Endothelial cell (in vitro differentiated cells): ENCODE results near the gene CEP20. TPM values are rescaled to one million over a fixed set of nuclear protein-coding genes. Genes with fewer than 3 reads are reported as not detected.
"Not testable (repeated sequence)": the region's sequence is repeated elsewhere in the genome, so short reads cannot be mapped to it uniquely, and the experiment has no call there.

Source experiments
- DNase-seq: peaks from one replicate; pipeline ENCODE4 v3.0.0; 2021; ENCODE audit warnings: low spot score
- H3K27ac Mint-ChIP-seq: one replicate; pipeline ENCODE4 v1.8.0; 2021; ENCODE audit warnings: mixed read lengths, inconsistent platforms; ENCODE audit not compliant: unreplicated experiment
- H3K27me3 Mint-ChIP-seq: one replicate; pipeline ENCODE4 v1.8.0; 2021; ENCODE audit warnings: mild to moderate bottlenecking, moderate library complexity, mixed read lengths, inconsistent platforms; ENCODE audit not compliant: unreplicated experiment
- H3K36me3 Mint-ChIP-seq: one replicate; pipeline ENCODE4 v1.8.0; 2021; ENCODE audit warnings: mild to moderate bottlenecking, low read depth, mixed read lengths, inconsistent platforms; ENCODE audit not compliant: unreplicated experiment
- H3K4me1 Mint-ChIP-seq: one replicate; pipeline ENCODE4 v1.8.0; 2021; ENCODE audit warnings: mild to moderate bottlenecking, mixed read lengths, inconsistent platforms; ENCODE audit not compliant: unreplicated experiment
- H3K4me3 Mint-ChIP-seq: one replicate; pipeline ENCODE4 v1.8.0; 2021; ENCODE audit warnings: mild to moderate bottlenecking, mixed read lengths, inconsistent platforms; ENCODE audit not compliant: unreplicated experiment
- H3K9me3 Mint-ChIP-seq: one replicate; pipeline ENCODE4 v1.8.0; 2021; ENCODE audit warnings: mixed read lengths, inconsistent platforms; ENCODE audit not compliant: unreplicated experiment
- CTCF ChIP-seq: fragments of 200-600 bp; sonication (generic); IDR thresholded peaks from one replicate; pipeline ENCODE4 v1.5.0; 2021; ENCODE audit warnings: antibody characterized with exemption; ENCODE audit not compliant: unreplicated experiment
- long read RNA-seq: library from polyadenylated mRNA; unstranded; transcript quantifications from one replicate; pipeline ENCODE4 v2.0.0, GENCODE V29; 2020; ENCODE audit not compliant: unreplicated experiment
- total RNA-seq: library from RNA; stranded (reverse); fragmentation: NEBNext Ultra II Directional; extraction: Animal tissue kit (Norgen Biotek cat#: 25700); gene quantifications from one replicate; pipeline ENCODE4 v1.2.1, GENCODE V29; 2021; ENCODE audit not compliant: unreplicated experiment

CEP20 gene
- 16.1 TPM for total RNA-seq
- long read RNA-seq, transcript FOPNL-201 (5 exons, 2,275 nt): major isoform, 14 of 17 reads
- long read RNA-seq, partial matches to known transcripts: 0 of 17 reads
- long read RNA-seq, other reads (novel, unspliced or antisense): 1 of 17 reads

- Mint-ChIP-seq H3K4me3 (peak within 1 kb of the TSS; percentile 100), H3K27me3 (no peaks in the 10 kb centered on the region), H3K9me3 (no peaks in the 10 kb centered on the region), H3K4me1 (peaks cover 19% of the 10 kb centered on the region), H3K27ac (peak within 1 kb of the TSS; percentile 99), H3K36me3 (no peaks in the 10 kb centered on the region)
- no peak for TF ChIP-seq CTCF
- peak; percentile 99 for DNase-seq
Observed at GRCh38 chr16:15888072-15888976, at the start of gene CEP20. CEP20 (minus strand) TSS chr16:15888603; CDS start chr16:15888585, 18 bp downstream.

GRCh38 chr16:15936809-15937208 is 48.4 kb upstream of the CEP20 start:
- H3K27ac Mint-ChIP-seq, H3K9me3 Mint-ChIP-seq, H3K4me1 Mint-ChIP-seq, H3K4me3 Mint-ChIP-seq, DNase-seq, H3K27me3 Mint-ChIP-seq, H3K36me3 Mint-ChIP-seq: not testable (repeated sequence)

GRCh38 chr16:15934991-15935390 is 46.6 kb upstream of the CEP20 start:
- H3K4me1 Mint-ChIP-seq: no peaks in the 10 kb centered on the region
- H3K27me3 Mint-ChIP-seq: peaks cover 4% of the 10 kb centered on the region
- H3K36me3 Mint-ChIP-seq: no peaks in the 10 kb centered on the region
- no peaks in the 10 kb centered on the region for H3K9me3 Mint-ChIP-seq
- no peak overlapping the region for H3K4me3 Mint-ChIP-seq
- TF ChIP-seq CTCF: no peak
- no peak overlapping the region for H3K27ac Mint-ChIP-seq
- no peak for DNase-seq

- Mint-ChIP-seq H3K36me3 (no peaks in the 10 kb centered on the region), H3K4me3 (no peak overlapping the region), H3K27ac (no peak overlapping the region), H3K9me3 (no peaks in the 10 kb centered on the region), H3K4me1 (no peaks in the 10 kb centered on the region), H3K27me3 (peaks cover 2% of the 10 kb centered on the region)
- no peak for DNase-seq
- no peak for TF ChIP-seq CTCF
Observed at GRCh38 chr16:15933781-15934180, 45.4 kb upstream of the CEP20 start.

- H3K4me3 Mint-ChIP-seq: no peak overlapping the region
- H3K27ac Mint-ChIP-seq: no peak overlapping the region
- no peak for DNase-seq
- H3K9me3 Mint-ChIP-seq: no peaks in the 10 kb centered on the region
- TF ChIP-seq CTCF: no peak
- H3K4me1 Mint-ChIP-seq: no peaks in the 10 kb centered on the region
- peaks cover 2% of the 10 kb centered on the region for H3K27me3 Mint-ChIP-seq
- no peaks in the 10 kb centered on the region for H3K36me3 Mint-ChIP-seq
Observed at GRCh38 chr16:15932939-15933338, 44.5 kb upstream of the CEP20 start.
